ENCODE measurements around the gene GHDC.
"Not testable (repeated sequence)": the region's sequence is repeated elsewhere in the genome, so short reads cannot be mapped to it uniquely, and the experiment has no call there.

GHDC gene

DNA sequence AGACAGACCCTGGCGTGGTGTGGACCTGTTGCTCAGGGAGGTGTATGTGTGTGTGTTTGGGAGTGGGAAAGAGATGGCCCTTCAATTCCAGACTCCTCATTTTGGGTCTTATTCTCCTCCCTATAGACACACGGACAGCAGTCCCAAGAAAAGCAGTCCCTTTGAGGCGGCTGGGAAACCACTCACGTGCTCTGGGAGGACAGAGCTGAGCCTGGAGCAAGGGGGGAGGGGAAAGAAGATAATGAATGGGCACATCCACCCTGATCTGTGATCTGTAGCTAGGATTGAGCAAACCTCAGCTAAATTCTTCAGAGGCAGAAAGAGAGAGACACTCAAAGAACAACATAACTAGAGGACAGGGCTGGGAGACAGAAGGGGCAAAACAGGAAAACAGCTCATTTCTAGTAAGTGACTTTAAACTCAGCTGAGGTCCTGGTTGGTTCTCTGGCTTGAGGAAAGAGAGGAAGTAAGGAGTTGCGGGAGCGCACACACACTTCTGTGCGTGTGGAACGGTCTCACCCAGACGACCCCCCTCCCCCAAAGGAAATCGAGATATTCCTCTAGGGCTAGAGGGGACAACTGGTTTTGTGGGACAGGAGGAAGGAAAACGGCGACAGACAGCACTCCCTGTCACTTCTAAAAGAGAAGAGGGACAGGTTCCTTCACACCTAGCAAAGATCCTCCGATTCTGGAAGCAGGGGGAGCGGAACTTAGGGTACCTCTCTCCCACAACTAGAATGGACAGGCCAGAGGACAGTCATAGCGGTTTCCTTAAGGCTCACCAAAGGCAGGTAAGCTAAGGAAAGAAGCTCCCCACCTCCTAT lies 40.2 kb downstream of the GHDC start:
- no peak for DNase-seq (ENCODE audit: low read depth in 2 of 2)

DNA sequence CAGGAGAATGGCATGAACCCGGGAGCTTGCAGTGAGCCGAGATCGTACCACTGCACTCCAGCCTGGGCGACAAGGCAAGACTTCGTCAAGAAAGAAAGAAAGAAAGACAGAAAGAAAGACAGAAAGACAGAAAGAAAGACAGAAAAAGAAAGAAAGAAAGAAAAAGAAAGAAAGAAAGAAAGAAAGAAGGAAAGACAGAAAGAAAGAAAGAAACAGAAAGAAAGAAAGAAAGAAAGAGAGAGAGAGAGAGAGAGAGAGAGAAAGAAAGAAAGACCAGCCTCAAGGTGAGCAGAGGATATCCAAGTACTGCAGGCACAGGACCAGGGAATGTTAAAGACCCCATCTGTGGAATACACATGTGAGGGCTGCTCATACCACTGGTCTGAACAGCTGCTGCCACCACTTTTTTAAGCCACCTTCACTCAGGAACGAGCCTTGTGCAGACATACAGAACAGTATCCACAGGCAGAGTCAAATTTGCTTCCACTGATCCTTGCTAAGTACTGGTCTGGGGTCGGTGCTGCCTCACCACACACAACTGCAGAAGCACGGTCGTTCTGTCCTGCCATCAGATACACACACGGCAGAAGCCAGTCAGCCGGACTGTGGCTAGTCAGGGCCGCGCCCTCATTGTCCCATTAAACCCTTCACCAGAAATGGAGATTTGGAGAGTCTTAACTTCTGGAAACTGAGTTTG lies 47.2 kb downstream of the GHDC start:
- no peak for DNase-seq (ENCODE audit: low read depth in 2 of 2)

- not testable (repeated sequence) for DNase-seq (ENCODE audit: low read depth in 2 of 2)
These were observed 51.2 kb downstream of the GHDC start for GRCh38 chr17:42143138-42143537.

GRCh38 chr17:42142371-42142896 lies 51.9 kb downstream of the GHDC start:
- no peak for DNase-seq (ENCODE audit: low read depth in 2 of 2)

DNA sequence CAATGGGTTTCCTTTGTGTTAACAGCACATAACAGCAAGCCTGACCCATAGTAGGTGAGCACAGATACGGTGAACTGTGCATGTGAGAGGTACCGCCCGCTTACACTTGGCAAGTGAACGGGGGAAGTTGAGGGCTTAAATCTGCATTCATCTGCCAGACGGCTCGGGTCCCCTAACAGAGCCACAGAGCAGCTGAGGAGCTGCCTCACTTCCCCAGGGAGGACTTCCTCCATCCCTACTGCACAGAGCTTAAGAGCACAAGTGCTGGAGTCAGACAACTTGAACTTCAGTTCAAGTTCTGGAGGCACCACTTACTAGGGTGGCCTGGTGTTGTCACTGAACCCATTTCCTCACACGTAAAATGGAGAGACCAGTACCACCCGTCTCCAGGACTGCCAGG lies 52.9 kb downstream of the GHDC start:
- DNase-seq (ENCODE audit: low read depth in 2 of 2), result no peak

DNA sequence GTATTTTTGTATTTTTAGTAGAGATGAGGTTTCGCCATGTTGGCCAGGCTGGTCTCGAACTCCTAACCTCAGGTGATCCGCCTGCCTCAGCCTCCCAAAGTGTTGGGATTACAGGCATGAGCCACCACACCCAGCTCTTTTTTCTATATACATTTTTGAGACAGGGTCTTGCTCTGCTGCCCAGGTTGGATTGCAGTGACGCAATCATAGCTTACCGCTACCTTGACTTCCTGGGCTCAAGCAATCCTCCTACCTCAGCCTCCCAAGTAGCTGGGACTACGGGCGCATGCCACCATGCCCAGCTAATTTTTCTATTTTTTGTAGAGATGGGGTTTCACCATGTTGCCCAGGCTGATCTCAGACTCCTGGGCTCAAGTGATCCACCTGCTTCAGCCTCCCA lies 53.6 kb downstream of the GHDC start:
- DNase-seq (ENCODE audit: low read depth in 2 of 2), result not testable (repeated sequence)
